BLaER1 (cell line): ENCODE results near the gene MRC2.

Experiments
- H3K27ac ChIP-seq: shearing (Covaris generic); formaldehyde crosslinking; 2 replicates; pipeline ENCODE4 v1.8.1; 2022
- H3K27me3 ChIP-seq: shearing (Covaris generic); formaldehyde crosslinking; 2 replicates; pipeline ENCODE4 v1.8.1; 2022
- H3K36me3 ChIP-seq: shearing (Covaris generic); formaldehyde crosslinking; 2 replicates; pipeline ENCODE4 v1.8.1; 2022
- H3K4me1 ChIP-seq: shearing (Covaris generic); formaldehyde crosslinking; 2 replicates; pipeline ENCODE4 v1.8.1; 2022
- H3K4me2 ChIP-seq: shearing (Covaris generic); formaldehyde crosslinking; 2 replicates; pipeline ENCODE4 v1.8.1; 2022
- H3K4me3 ChIP-seq: shearing (Covaris generic); formaldehyde crosslinking; 2 replicates; pipeline ENCODE4 v1.8.1; 2022
- H3K9ac ChIP-seq: shearing (Covaris generic); formaldehyde crosslinking; 2 replicates; pipeline ENCODE4 v1.8.1; 2022
- H3K9me3 ChIP-seq: shearing (Covaris generic); formaldehyde crosslinking; 2 replicates; pipeline ENCODE4 v1.8.1; 2022
- H4K20me1 ChIP-seq: shearing (Covaris generic); formaldehyde crosslinking; 2 replicates; pipeline ENCODE4 v1.8.1; 2022
- Cebpa-rat ChIP-seq: shearing (Covaris generic); IDR thresholded peaks from 2 replicates; pipeline ENCODE4 v1.8.1; 2022

The MRC2 gene

DNA sequence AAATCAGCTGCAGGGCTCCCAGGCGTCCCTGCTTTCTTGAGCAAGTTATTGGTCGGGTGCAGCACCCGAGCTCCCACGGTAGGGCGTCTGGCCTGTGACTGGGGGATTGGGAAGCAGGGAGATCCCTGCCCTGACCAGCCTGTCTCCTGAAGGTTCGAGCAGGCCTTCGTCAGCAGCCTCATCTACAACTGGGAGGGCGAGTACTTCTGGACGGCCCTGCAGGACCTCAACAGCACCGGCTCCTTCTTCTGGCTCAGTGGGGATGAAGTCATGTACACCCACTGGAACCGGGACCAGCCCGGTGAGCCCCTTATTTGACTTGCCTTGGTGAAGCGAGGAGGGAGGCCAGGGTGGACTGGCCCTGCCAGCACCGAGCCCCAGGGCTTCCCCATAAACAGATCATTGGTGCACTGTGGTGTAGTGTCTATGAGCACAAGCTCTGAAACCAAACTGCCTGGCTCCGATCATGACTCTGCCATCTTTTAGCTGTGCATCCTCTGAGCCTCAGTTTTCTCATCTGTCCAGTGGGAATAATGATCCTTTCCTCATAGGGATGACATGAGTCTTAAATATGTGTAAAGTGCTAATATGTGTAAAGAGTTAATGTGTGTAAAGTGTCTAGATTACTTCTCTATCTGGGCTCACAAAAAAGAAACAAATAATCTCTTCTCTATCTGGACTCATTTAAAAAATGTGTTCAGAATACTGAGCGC, 48.9 kb downstream of the MRC2 start:
- Histone ChIP-seq H4K20me1 (0 out of 2 replicates have a peak, but pooled peaks cover 7% of the 10 kb centered on the region), H3K9me3 (no peaks in the 10 kb centered on the region), H3K36me3 (peaks cover 93% of the 10 kb centered on the region), H3K4me1 (peaks cover 5% of the 10 kb centered on the region; the same call in 1 of the 2 replicates), H3K27ac (no peak overlapping the region), H3K4me2 (no peak overlapping the region), H3K4me3 (no peak overlapping the region), H3K9ac (no peak overlapping the region), H3K27me3 (no peaks in the 10 kb centered on the region)
- TF ChIP-seq Cebpa-rat = no peak

DNA sequence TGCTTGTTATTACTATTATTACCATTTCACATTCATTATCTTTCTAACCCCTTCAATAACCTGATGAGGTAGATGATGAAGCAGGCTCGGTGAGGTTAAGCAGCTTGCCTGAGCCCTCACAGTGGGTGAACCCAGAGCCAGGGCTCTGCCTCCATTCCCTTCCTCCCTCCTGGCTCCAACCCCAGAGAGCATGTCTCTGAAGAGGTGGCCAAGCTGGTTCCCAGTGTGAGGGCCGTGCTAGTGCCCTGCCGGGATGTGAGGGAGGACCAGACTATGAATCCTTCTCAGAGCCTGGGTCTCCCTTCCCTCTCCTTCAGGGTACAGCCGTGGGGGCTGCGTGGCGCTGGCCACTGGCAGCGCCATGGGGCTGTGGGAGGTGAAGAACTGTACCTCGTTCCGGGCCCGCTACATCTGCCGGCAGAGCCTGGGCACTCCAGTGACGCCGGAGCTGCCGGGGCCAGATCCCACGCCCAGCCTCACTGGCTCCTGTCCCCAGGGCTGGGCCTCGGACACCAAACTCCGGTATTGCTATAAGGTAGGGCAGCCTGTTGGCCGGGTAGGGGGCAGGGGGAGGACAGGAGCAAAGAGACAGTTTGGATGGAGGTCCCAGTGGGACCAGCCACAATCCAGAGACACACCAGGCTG, 49.6 kb downstream of the MRC2 start:
- H3K9me3 ChIP-seq = no peaks in the 10 kb centered on the region
- peaks cover 5% of the 10 kb centered on the region; the same call in 1 of the 2 replicates for H3K4me1 ChIP-seq
- no peak for TF ChIP-seq Cebpa-rat
- H3K9ac ChIP-seq = no peak overlapping the region
- no peaks in the 10 kb centered on the region for H3K27me3 ChIP-seq
- no peak overlapping the region for H3K4me2 ChIP-seq
- no peaks in the 10 kb centered on the region for H4K20me1 ChIP-seq
- no peak overlapping the region for H3K4me3 ChIP-seq
- peaks cover 93% of the 10 kb centered on the region for H3K36me3 ChIP-seq
- no peak overlapping the region for H3K27ac ChIP-seq

DNA sequence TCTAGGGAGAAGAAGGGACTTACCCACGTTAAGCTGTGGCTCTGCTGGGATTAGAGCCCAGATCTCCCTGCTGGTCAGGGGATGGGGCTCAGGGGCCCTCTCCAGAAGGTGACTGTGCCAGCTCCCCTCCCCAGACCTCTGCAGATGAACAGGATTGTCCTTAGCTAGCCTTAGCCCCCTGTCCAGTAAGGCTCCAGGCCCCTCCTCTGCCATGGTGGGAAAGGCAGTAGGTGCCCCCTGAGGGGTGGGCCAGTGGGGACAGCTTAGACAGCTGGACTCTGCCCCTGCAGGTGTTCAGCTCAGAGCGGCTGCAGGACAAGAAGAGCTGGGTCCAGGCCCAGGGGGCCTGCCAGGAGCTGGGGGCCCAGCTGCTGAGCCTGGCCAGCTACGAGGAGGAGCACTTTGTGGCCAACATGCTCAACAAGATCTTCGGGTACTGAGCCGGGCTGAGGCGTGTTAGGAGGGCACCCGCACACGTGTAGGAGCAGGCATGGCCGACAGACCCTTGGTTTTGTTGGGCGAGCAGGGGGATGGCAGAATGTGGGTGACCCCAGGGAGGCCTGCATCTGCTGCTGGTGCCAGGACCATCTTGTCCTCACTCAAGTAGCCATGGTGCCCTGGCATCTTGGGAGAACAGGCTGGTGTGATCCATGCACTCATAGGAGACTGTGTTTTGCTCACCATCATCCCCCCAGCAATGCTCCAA, 50.9 kb downstream of the MRC2 start:
- peaks cover 97% of the 10 kb centered on the region for H3K36me3 ChIP-seq
- no peak for TF ChIP-seq Cebpa-rat
- H4K20me1 ChIP-seq = no peaks in the 10 kb centered on the region

GRCh38 chr17:62679866-62680377, 52.5 kb downstream of the MRC2 start:
- Histone ChIP-seq H3K4me3 (no peak overlapping the region), H3K4me1 (no peaks in the 10 kb centered on the region), H3K36me3 (peaks cover 97% of the 10 kb centered on the region), H3K4me2 (no peak overlapping the region), H3K27ac (no peak overlapping the region), H3K9me3 (no peaks in the 10 kb centered on the region), H3K9ac (no peak overlapping the region), H3K27me3 (no peaks in the 10 kb centered on the region), H4K20me1 (no peaks in the 10 kb centered on the region)
- no peak for TF ChIP-seq Cebpa-rat

More for the DNA sequence above, 50.9 kb downstream of the MRC2 start:
- Histone ChIP-seq H3K9ac (no peak overlapping the region), H3K4me2 (no peak overlapping the region), H3K27ac (no peak overlapping the region), H3K9me3 (no peaks in the 10 kb centered on the region), H3K27me3 (no peaks in the 10 kb centered on the region), H3K4me1 (peaks cover 5% of the 10 kb centered on the region; the same call in 1 of the 2 replicates), H3K4me3 (no peak overlapping the region)

- Histone ChIP-seq H3K4me3 (no peak overlapping the region), H3K4me2 (no peak overlapping the region), H3K9ac (no peak overlapping the region), H3K9me3 (no peaks in the 10 kb centered on the region), H4K20me1 (no peaks in the 10 kb centered on the region), H3K36me3 (peaks cover 94% of the 10 kb centered on the region), H3K27me3 (no peaks in the 10 kb centered on the region), H3K4me1 (no peaks in the 10 kb centered on the region), H3K27ac (no peak overlapping the region)
- TF ChIP-seq Cebpa-rat = no peak
These were observed 53.1 kb downstream of the MRC2 start for GRCh38 chr17:62680541-62681052.

DNA sequence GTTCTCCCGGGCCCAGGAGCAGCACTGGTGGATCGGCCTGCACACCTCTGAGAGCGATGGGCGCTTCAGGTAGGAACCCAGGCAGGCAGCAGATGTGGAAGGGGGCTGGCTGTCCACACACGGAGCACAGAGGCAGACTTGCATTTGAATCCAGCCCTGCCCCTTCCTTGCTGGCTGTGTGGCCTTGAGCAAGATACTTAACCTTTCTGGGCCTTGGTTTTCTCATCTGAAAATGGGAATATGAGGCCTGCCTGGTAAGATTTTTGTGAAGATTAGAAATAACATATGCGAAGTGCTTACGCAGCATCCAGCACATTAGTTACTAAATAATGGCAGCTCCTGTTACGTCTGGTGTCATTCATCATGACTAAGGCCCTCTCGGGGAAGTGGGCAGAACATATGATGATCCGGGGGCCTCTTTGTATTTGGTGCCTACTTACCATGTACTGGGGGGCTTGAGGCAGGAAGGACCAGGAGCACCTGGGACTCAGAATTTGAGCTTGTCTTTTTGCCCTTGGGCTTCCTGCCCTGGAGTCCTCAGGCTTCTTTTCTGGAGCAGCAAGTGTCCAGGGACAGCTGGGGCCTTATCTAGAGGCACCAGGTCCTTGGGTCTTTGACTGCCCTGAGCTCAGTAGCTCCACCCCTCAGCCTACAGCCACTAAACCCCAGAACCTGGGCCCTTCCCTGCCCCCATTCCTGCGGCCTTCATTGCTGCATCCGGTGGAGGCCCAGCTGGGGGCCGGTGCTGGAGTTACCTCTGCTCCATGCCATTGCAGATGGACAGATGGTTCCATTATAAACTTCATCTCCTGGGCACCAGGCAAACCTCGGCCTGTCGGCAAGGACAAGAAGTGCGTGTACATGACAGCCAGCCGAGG, 53.8 kb downstream of the MRC2 start:
- Histone ChIP-seq H3K27ac (no peak overlapping the region), H3K27me3 (no peaks in the 10 kb centered on the region), H3K4me2 (no peak overlapping the region), H3K9ac (no peak overlapping the region), H4K20me1 (no peaks in the 10 kb centered on the region), H3K4me3 (no peak overlapping the region), H3K4me1 (no peaks in the 10 kb centered on the region), H3K9me3 (no peaks in the 10 kb centered on the region), H3K36me3 (peaks cover 94% of the 10 kb centered on the region)
- TF ChIP-seq Cebpa-rat = no peak

DNA sequence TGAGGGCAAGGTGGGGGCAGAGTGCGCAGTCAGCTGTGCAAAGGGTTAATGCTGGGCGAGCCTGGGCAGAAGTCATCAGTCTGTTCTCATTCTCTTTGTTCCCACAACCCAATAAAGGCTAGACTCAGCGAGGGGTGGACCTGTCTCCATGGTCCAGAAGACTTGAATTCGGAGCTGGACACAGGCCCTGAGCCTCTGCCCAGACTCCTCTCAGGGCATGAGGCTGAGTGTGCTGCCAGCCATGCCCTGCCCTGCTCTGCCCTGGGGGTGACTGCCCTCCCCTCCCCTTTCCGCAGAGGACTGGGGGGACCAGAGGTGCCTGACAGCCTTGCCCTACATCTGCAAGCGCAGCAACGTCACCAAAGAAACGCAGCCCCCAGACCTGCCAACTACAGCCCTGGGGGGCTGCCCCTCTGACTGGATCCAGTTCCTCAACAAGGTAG, 54.5 kb downstream of the MRC2 start:
- Histone ChIP-seq H3K9me3 (no peaks in the 10 kb centered on the region), H3K4me2 (no peak overlapping the region), H3K9ac (no peak overlapping the region), H4K20me1 (no peaks in the 10 kb centered on the region), H3K4me1 (no peaks in the 10 kb centered on the region), H3K27me3 (no peaks in the 10 kb centered on the region), H3K36me3 (peaks cover 94% of the 10 kb centered on the region), H3K27ac (no peak overlapping the region), H3K4me3 (no peak overlapping the region)
- TF ChIP-seq Cebpa-rat = no peak

DNA sequence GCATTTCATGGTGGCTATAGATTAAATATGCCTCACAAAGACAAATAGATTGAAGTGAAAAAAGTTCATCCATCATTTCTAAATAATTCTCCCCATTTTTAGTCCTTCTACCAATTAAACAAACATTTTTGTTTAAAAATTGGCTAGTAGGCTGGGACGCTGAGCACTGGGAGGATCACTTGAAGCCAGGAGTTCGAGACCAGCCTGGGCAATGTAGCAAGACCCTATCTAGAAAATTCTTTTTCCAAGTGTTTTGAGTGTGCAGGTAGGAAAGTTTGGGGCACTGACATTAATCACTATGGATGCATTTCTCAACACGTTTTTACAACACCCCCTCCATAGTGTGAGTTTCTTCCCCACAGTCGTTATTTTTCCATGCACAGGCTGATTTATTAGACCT, 56.7 kb downstream of the MRC2 start:
- TF ChIP-seq Cebpa-rat = no peak
- peaks cover 87% of the 10 kb centered on the region for H3K36me3 ChIP-seq

DNA sequence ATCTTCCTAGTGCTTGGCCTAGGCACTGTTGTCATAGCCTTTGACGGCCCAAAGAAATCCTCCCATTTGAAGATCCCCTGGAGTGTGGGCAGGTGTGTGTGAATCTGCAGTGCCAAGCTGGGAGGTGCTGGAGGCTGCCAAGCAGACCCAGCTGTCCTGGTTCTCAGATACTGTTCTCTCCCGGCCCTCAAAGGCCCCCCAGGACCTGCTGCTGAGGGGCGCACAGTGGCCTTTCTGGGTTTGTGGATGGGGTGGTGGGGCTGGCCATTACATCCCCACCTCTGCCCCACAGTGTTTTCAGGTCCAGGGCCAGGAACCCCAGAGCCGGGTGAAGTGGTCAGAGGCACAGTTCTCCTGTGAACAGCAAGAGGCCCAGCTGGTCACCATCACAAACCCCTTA, 60.5 kb downstream of the MRC2 start:
- Histone ChIP-seq H3K27ac (0 out of 2 replicates have a peak overlapping the region, but pooled peaks have one; percentile 4), H3K4me1 (peaks cover 18% of the 10 kb centered on the region), H3K4me2 (no peak overlapping the region), H4K20me1 (no peaks in the 10 kb centered on the region), H3K36me3 (peaks cover 82% of the 10 kb centered on the region), H3K9me3 (no peaks in the 10 kb centered on the region), H3K9ac (no peak overlapping the region), H3K4me3 (no peak overlapping the region), H3K27me3 (no peaks in the 10 kb centered on the region)
- TF ChIP-seq Cebpa-rat = no peak

More for the DNA sequence above, 56.7 kb downstream of the MRC2 start:
- H3K4me1 ChIP-seq = no peaks in the 10 kb centered on the region
- no peak overlapping the region for H3K9ac ChIP-seq
- no peaks in the 10 kb centered on the region for H3K9me3 ChIP-seq
- no peaks in the 10 kb centered on the region for H4K20me1 ChIP-seq
- H3K4me3 ChIP-seq = no peak overlapping the region
- no peak overlapping the region for H3K27ac ChIP-seq
- no peak overlapping the region for H3K4me2 ChIP-seq
- no peaks in the 10 kb centered on the region for H3K27me3 ChIP-seq
